ENCODE results near the gene DDX31. TPM values are rescaled to one million over a fixed set of nuclear protein-coding genes. Genes with fewer than 3 reads are reported as not detected.

Gene DDX31
- polyA plus RNA-seq, 6 donors from 2014 or later = 3.8 to 9.1 (median 7.3) TPM

- no peaks in the 10 kb centered on the region for H3K4me1 Mint-ChIP-seq
- H3K36me3 Mint-ChIP-seq = no peaks in the 10 kb centered on the region
- H3K9me3 Mint-ChIP-seq = peaks cover 0 to 10% (median 5%) of the 10 kb centered on the region in 7 donors
- no peak overlapping the region for H3K4me3 Mint-ChIP-seq
- H3K27ac Mint-ChIP-seq = no peak overlapping the region
- no peak for ATAC-seq (ENCODE audit: low read depth in 2 of 2)
- no peak for DNase-seq
- peaks cover 15 to 65% (median 31%) of the 10 kb centered on the region in 3 donors for H3K27me3 Mint-ChIP-seq
Measured at GRCh38 chr9:132552041-132552440, 117.7 kb downstream of the DDX31 start.

GRCh38 chr9:132551556-132551955, 118.2 kb downstream of the DDX31 start:
- H3K27me3 Mint-ChIP-seq = peaks cover 15 to 65% (median 26%) of the 10 kb centered on the region in 3 donors
- DNase-seq (no peak), ATAC-seq (ENCODE audit: low read depth in 2 of 2) (no peak)
- H3K27ac Mint-ChIP-seq = no peak overlapping the region
- no peaks in the 10 kb centered on the region for H3K36me3 Mint-ChIP-seq
- H3K4me1 Mint-ChIP-seq = no peaks in the 10 kb centered on the region
- no peak overlapping the region for H3K4me3 Mint-ChIP-seq
- H3K9me3 Mint-ChIP-seq = peaks cover 0 to 10% (median 5%) of the 10 kb centered on the region in 7 donors

- no peaks in the 10 kb centered on the region for H3K4me1 Mint-ChIP-seq
- H3K4me3 Mint-ChIP-seq = no peak overlapping the region
- no peak for DNase-seq
- H3K27ac Mint-ChIP-seq = peak overlapping the region in 1 of 6 donors; percentile 4
- H3K27me3 Mint-ChIP-seq = peaks cover 8 to 66% (median 23%) of the 10 kb centered on the region in 3 donors
- peaks cover 0 to 10% (median 5%) of the 10 kb centered on the region in 7 donors for H3K9me3 Mint-ChIP-seq
- no peak for ATAC-seq (ENCODE audit: low read depth in 2 of 2)
- H3K36me3 Mint-ChIP-seq = no peaks in the 10 kb centered on the region
Measured at GRCh38 chr9:132548751-132549640, 120.8 kb downstream of the DDX31 start.

GRCh38 chr9:132547976-132548730, 121.6 kb downstream of the DDX31 start:
- Mint-ChIP-seq H3K4me1 (no peaks in the 10 kb centered on the region), H3K27ac (no peak overlapping the region), H3K36me3 (no peaks in the 10 kb centered on the region), H3K9me3 (peaks cover 0 to 5% (median 1%) of the 10 kb centered on the region in 7 donors), H3K4me3 (no peak overlapping the region), H3K27me3 (peaks cover 8 to 60% (median 17%) of the 10 kb centered on the region in 3 donors)
- DNase-seq (no peak), ATAC-seq (ENCODE audit: low read depth in 2 of 2) (no peak)

GRCh38 chr9:132547436-132547835, 122.3 kb downstream of the DDX31 start:
- Mint-ChIP-seq H3K4me1 (no peaks in the 10 kb centered on the region), H3K27ac (peak overlapping the region in 1 of 6 donors; percentile 70), H3K9me3 (no peaks in the 10 kb centered on the region), H3K36me3 (no peaks in the 10 kb centered on the region), H3K4me3 (no peak overlapping the region), H3K27me3 (peaks cover 8 to 55% (median 16%) of the 10 kb centered on the region in 3 donors)
- no peak for ATAC-seq (ENCODE audit: low read depth in 2 of 2)
- no peak for DNase-seq

GRCh38 chr9:132547052-132547431, 122.7 kb downstream of the DDX31 start:
- H3K4me3 Mint-ChIP-seq = no peak overlapping the region
- no peaks in the 10 kb centered on the region for H3K9me3 Mint-ChIP-seq
- ATAC-seq (ENCODE audit: low read depth in 2 of 2) (no peak), DNase-seq (no peak)
- H3K36me3 Mint-ChIP-seq = no peaks in the 10 kb centered on the region
- H3K27me3 Mint-ChIP-seq = peaks cover 8 to 55% (median 16%) of the 10 kb centered on the region in 3 donors
- peak overlapping the region in 1 of 6 donors; percentile 70 for H3K27ac Mint-ChIP-seq
- H3K4me1 Mint-ChIP-seq = no peaks in the 10 kb centered on the region

- Mint-ChIP-seq H3K9me3 (no peaks in the 10 kb centered on the region), H3K4me3 (peak overlapping the region in 1 of 8 donors; percentile 59), H3K4me1 (no peaks in the 10 kb centered on the region), H3K27ac (no peak overlapping the region), H3K36me3 (no peaks in the 10 kb centered on the region), H3K27me3 (peaks cover 13 to 49% (median 16%) of the 10 kb centered on the region in 3 donors)
- ATAC-seq (ENCODE audit: low read depth in 2 of 2) (no peak), DNase-seq (no peak)
Measured at GRCh38 chr9:132546148-132547051, 123.4 kb downstream of the DDX31 start.

- H3K4me3 Mint-ChIP-seq = no peak overlapping the region
- no peaks in the 10 kb centered on the region for H3K9me3 Mint-ChIP-seq
- no peak overlapping the region for H3K27ac Mint-ChIP-seq
- no peaks in the 10 kb centered on the region for H3K4me1 Mint-ChIP-seq
- H3K36me3 Mint-ChIP-seq = no peaks in the 10 kb centered on the region
- DNase-seq = no peak
- ATAC-seq (ENCODE audit: low read depth in 2 of 2) = no peak
- peaks cover 11 to 43% (median 16%) of the 10 kb centered on the region in 3 donors for H3K27me3 Mint-ChIP-seq
Measured at GRCh38 chr9:132545578-132545977, 124.2 kb downstream of the DDX31 start.

- DNase-seq = no peak
- Mint-ChIP-seq H3K9me3 (no peaks in the 10 kb centered on the region), H3K27ac (no peak overlapping the region), H3K27me3 (peaks cover 14 to 34% (median 16%) of the 10 kb centered on the region in 3 donors), H3K4me1 (no peaks in the 10 kb centered on the region), H3K36me3 (no peaks in the 10 kb centered on the region), H3K4me3 (no peak overlapping the region)
- no peak for ATAC-seq (ENCODE audit: low read depth in 2 of 2)
Measured at GRCh38 chr9:132543960-132544359, 125.8 kb downstream of the DDX31 start.

GRCh38 chr9:132543251-132543650, 126.5 kb downstream of the DDX31 start:
- Mint-ChIP-seq H3K9me3 (no peaks in the 10 kb centered on the region), H3K36me3 (no peaks in the 10 kb centered on the region), H3K4me3 (no peak overlapping the region), H3K27me3 (peaks cover 14 to 34% (median 16%) of the 10 kb centered on the region in 3 donors), H3K4me1 (no peaks in the 10 kb centered on the region), H3K27ac (no peak overlapping the region)
- DNase-seq (no peak), ATAC-seq (ENCODE audit: low read depth in 2 of 2) (no peak)
